GM13977 (cell line): ENCODE data around the gene RGS17.

ENCODE experiments used
- DNase-seq: peaks from one replicate; pipeline ENCODE4 v3.0.0; 2012; ENCODE audit warnings: low spot score
- CTCF ChIP-seq: IDR thresholded peaks from 2 replicates; pipeline ENCODE4 v1.5.1; 2012; ENCODE audit warnings: mild to moderate bottlenecking, control low read depth; ENCODE audit not compliant: insufficient read depth; ENCODE audit errors: extremely low read depth, missing control alignments
- in situ Hi-C: fragments of 300-500 bp; cut with MboI; formaldehyde crosslinking; loops from one replicate; pipeline ENCODE4 v1.12.0; 2022; ENCODE audit warnings: low sequenced_read_pairs, low pct_unique_long_range_greater_than_20kb, mixed read lengths, inconsistent platforms; ENCODE audit not compliant: unreplicated experiment

RGS17 gene

DNA sequence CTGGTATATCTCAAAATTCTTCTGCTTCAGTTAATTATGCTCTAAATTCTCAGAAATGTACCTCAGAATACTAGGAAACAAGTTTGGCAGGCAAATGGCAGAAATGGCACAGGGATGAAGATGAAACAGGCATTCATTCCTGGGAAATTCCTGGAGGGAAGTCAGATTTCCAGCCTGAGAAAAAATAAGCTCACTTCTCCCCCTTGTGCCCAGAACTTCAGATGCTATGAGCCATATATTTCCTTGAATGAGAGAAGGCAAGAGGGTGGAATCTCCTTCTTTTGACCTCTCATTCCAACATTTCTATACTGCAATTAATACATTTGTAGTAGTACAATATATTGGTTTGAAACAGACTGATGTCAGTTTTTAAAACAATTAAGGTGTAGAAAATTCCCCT, 22.8 kb downstream of the RGS17 start:
- peak; percentile 15 for TF ChIP-seq CTCF
- in situ Hi-C loops, result no loop called here
- no peak for DNase-seq

DNA sequence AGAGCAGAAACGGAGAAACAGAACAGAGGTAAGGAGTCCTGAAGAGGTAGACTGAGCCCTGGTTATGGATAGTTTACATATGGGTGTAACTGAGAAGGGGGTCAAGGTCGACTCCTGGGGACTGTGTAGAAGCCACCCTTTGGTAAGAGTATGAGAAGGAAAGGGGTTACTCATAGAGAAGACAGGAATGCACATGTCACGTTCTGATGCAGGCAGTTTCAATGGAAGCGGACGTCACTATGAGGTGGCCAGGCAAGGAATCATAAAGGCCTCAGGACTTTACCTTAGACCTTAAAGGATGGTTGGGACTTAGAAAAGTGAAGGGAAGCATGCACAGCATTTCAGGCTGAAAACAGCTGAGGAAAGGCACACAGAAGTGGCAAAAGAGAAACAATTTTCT, 25.1 kb downstream of the RGS17 start:
- no peak for DNase-seq
- in situ Hi-C loops, result no loop called here
- TF ChIP-seq CTCF, result no peak

DNA sequence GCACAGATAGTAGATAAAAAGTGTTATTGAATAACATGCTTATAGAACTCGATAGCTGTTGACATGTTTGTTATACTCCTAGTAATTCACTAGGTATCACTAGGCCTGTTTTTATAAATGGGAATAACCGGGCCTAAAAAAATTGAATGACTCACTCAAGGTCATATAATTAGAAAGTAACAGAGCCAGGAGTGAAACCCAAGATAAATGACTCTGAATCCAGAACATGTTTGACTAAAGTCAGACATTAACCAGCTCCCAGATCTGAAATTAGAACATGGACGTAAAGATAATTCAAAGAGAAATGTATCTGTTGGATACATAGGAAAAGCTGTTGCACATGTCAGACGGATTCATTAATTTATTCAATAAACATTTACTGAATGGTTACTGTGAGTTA, 26.9 kb downstream of the RGS17 start:
- in situ Hi-C loops, result no loop called here
- TF ChIP-seq CTCF, result no peak

GRCh38 chr6:153103319-153103655, 27.8 kb downstream of the RGS17 start:
- TF ChIP-seq CTCF, result no peak
- DNase-seq, result no peak
- in situ Hi-C loops, result no loop called here

More for the DNA sequence above, 26.9 kb downstream of the RGS17 start:
- DNase-seq, result no peak

DNA sequence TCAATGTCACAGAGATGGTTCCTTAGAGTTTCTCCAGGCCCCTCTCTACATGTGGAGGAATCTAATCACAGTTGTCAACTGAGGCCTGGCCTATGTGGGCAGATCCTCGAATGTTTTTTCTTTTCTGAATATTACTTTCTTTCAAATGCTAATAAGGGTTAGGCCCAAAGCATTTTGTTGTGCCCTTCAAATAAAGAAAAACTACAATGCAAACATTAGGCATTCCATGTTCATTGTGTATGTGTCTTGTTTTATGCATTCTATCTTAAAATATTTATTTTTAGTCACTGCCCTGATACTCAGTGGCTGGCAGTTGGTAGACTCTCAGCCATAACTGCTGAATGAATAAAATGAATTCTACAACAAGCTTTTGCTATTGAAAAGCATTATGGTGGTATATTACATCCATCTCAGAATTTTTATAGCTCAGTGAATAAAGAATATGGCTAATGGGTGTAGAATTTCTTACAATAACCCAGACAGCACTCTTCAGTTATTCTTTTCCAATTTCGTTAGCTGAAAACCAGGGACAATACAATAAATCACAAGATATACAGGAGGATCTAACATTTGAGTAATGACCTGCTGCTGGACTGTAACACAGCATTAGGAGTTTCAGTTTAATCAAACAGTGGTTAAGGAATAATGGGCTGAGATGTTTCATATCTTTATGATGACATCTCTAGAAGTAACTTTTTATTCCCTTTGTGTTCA, 28.3 kb downstream of the RGS17 start:
- in situ Hi-C loops, result no loop called here
- TF ChIP-seq CTCF, result no peak
- no peak for DNase-seq

DNA sequence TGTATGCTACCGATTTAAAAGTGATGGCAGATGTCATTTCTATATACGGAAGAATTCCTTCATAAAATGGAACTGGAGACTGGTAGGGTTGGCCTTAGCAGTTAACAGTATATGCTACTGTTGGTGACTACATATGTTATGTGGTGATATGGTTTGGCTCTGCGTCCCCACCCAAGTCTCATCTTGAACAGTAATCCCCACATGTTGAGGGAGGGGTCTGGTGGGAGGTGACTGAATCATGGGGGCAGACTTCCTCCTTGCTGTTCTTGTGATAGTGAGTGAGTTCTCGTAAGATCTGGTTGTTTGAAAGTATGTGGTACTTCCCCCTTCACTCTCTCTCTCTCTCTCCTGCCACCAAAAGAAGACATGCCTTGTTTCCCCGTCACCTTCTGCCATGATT, 29.6 kb downstream of the RGS17 start:
- no peak for DNase-seq
- in situ Hi-C loops, result no loop called here
- TF ChIP-seq CTCF, result no peak

DNA sequence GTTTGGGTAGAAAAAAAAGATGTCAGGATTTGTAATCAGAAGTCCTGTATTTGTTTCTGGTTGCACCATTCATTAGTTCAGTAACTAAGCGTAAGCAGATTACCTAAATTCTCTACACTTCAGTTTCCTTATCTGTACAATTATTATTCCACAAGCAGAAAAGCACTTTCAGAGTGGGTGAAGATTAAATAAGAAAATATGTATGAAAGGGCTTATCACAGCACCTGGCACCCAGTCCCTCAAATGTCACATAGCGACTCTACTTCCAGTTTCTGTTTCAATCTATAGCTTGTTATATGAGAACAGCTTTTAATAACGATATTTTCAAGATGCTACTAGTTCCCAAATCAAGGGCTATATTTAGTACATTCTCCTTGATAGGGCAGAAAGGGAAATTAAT, 31.4 kb downstream of the RGS17 start:
- DNase-seq, result no peak
- TF ChIP-seq CTCF, result no peak
- in situ Hi-C loops, result no loop called here
